ENCODE data around the gene MACROD2.

GRCh38 chr20:15784020-15784419 is 1788.7 kb downstream of the MACROD2 start:
- TF ChIP-seq POLR2AphosphoS5 (IDR thresholded peaks at IDR 0.05; ENCODE audit: low read depth, low read length), result no peak
- no peak for TF ChIP-seq TAF1 (IDR thresholded peaks at IDR 0.05; ENCODE audit: borderline replicate concordance, insufficient read depth, low read length)
- no peak for TF ChIP-seq SIN3A (IDR thresholded peaks at IDR 0.05; ENCODE audit: borderline replicate concordance, insufficient read depth, low read length)
- TF ChIP-seq, protein P1, sequence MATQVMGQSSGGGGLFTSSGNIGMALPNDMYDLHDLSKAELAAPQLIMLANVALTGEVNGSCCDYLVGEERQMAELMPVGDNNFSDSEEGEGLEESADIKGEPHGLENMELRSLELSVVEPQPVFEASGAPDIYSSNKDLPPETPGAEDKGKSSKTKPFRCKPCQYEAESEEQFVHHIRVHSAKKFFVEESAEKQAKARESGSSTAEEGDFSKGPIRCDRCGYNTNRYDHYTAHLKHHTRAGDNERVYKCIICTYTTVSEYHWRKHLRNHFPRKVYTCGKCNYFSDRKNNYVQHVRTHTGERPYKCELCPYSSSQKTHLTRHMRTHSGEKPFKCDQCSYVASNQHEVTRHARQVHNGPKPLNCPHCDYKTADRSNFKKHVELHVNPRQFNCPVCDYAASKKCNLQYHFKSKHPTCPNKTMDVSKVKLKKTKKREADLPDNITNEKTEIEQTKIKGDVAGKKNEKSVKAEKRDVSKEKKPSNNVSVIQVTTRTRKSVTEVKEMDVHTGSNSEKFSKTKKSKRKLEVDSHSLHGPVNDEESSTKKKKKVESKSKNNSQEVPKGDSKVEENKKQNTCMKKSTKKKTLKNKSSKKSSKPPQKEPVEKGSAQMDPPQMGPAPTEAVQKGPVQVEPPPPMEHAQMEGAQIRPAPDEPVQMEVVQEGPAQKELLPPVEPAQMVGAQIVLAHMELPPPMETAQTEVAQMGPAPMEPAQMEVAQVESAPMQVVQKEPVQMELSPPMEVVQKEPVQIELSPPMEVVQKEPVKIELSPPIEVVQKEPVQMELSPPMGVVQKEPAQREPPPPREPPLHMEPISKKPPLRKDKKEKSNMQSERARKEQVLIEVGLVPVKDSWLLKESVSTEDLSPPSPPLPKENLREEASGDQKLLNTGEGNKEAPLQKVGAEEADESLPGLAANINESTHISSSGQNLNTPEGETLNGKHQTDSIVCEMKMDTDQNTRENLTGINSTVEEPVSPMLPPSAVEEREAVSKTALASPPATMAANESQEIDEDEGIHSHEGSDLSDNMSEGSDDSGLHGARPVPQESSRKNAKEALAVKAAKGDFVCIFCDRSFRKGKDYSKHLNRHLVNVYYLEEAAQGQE (IDR thresholded peaks at IDR 0.05; ENCODE audit: insufficient read depth in 1 of 2, low read depth in 2 of 2, low read length in 2 of 2), result no peak
